ENCODE results near the gene ARSG.
A peak's percentile ranks its signal among the peaks of the same experiment; 100 is the strongest.

Gene ARSG

DNA sequence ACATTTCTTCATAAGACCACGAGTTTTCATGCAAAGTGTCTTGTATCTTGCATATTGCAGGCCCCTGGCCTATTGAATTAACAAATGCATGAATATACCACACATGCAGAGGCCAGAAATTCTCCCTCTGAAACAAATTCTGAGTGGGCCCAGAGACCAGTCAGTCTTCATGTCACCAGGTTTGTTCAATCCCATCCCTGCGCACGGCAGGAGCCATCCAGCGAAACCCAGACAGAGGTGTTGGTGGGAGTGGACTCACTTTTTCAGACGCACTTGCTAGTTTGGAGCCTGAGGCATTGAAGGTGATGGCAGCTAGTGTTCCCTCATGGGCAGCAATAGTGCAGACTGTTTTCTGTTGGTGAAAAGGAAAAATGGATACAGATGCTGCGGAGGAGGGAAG lies 144.1 kb downstream of the ARSG start:
- Histone ChIP-seq H3K27me3 (ENCODE audit: insufficient read depth, low read length) (no peaks in the 10 kb centered on the region), H3K4me1 (ENCODE audit: insufficient read depth, low read length, severe bottlenecking) (peaks cover 55% of the 10 kb centered on the region), H3K36me3 (ENCODE audit: insufficient read depth, low read length) (peaks cover 24% of the 10 kb centered on the region; the same call in 1 of the 2 replicates), H3K9ac (ENCODE audit: low read length) (no peak overlapping the region), H3K9me2 (ENCODE audit: low read depth, low read length) (no peaks in the 10 kb centered on the region), H3K9me3 (ENCODE audit: low read length) (no peaks in the 10 kb centered on the region), H3K79me2 (ENCODE audit: insufficient read depth, low read length) (no peaks in the 10 kb centered on the region), H3K27ac (ENCODE audit: low read depth, low read length, poor library complexity, severe bottlenecking) (no peak overlapping the region), H2AFZ (ENCODE audit: low read length) (no peak overlapping the region), H3F3A (ENCODE audit: insufficient read depth, low read length) (no peaks in the 10 kb centered on the region), H3K4me3 (ENCODE audit: low read depth, low read length, poor library complexity, severe bottlenecking) (no peak overlapping the region), H3K4me2 (ENCODE audit: low read length) (no peak overlapping the region), H4K20me1 (ENCODE audit: insufficient read depth, low read length) (no peaks in the 10 kb centered on the region)
- TF ChIP-seq EZH2 (IDR thresholded peaks at IDR 0.05; ENCODE audit: borderline replicate concordance, low read length) = no peak
- TF ChIP-seq, protein P1, sequence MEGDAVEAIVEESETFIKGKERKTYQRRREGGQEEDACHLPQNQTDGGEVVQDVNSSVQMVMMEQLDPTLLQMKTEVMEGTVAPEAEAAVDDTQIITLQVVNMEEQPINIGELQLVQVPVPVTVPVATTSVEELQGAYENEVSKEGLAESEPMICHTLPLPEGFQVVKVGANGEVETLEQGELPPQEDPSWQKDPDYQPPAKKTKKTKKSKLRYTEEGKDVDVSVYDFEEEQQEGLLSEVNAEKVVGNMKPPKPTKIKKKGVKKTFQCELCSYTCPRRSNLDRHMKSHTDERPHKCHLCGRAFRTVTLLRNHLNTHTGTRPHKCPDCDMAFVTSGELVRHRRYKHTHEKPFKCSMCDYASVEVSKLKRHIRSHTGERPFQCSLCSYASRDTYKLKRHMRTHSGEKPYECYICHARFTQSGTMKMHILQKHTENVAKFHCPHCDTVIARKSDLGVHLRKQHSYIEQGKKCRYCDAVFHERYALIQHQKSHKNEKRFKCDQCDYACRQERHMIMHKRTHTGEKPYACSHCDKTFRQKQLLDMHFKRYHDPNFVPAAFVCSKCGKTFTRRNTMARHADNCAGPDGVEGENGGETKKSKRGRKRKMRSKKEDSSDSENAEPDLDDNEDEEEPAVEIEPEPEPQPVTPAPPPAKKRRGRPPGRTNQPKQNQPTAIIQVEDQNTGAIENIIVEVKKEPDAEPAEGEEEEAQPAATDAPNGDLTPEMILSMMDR (IDR thresholded peaks at IDR 0.05; ENCODE audit: low read length) = no peak

DNA sequence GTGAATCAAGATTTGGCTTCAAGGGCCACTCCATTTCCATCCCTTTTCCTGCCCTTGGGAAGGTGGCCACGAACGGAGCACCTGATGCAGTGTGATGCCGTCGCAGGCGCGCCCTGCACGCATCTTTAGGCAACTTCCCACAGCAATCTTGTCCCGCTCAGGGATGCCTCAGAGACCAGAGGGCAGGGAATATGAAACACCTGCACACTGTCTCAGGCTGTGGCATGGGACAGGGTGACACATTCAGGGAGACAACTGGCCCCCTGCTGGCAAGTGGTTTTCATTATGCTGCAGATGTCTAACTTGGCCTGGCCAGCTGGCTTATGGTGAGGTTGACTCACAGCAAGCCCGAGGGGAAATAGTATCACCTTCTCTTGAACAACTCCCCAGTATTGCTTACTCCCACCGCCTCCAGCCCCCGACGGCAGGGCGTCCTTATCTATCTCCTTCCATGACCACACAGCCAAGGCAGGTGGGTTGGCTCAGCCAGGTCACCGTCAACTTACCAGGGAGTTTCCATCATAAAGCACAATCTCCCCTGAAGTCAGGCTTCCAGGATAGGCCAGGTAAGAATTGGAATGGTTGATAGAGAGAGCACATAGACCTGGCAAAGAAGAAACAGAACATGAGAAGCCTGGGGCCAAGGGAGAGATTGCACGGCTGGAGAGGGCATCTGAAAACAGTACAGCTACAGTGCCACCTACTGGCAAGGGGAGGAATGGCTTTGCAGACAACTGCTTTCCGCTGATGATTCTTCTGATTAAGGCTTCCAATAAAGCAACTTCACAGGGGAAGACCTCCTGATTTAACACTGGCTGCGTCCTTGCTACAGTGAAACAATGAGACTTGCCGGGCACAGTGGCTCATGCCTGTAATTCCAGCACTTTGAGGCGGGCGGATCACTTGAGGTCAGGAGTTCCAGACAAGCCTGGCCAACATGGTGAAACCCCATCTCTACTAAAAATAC lies 144.9 kb downstream of the ARSG start:
- Histone ChIP-seq H3K9ac (ENCODE audit: low read length) (peak overlapping the region; percentile 17; the same call in 1 of the 2 replicates), H2AFZ (ENCODE audit: low read length) (no peak overlapping the region), H3K9me2 (ENCODE audit: low read depth, low read length) (no peaks in the 10 kb centered on the region), H3K36me3 (ENCODE audit: insufficient read depth, low read length) (peaks cover 17% of the 10 kb centered on the region; the same call in 1 of the 2 replicates), H4K20me1 (ENCODE audit: insufficient read depth, low read length) (no peaks in the 10 kb centered on the region), H3K79me2 (ENCODE audit: insufficient read depth, low read length) (no peaks in the 10 kb centered on the region), H3K27me3 (ENCODE audit: insufficient read depth, low read length) (no peaks in the 10 kb centered on the region), H3K4me1 (ENCODE audit: insufficient read depth, low read length, severe bottlenecking) (peaks cover 63% of the 10 kb centered on the region), H3K27ac (ENCODE audit: low read depth, low read length, poor library complexity, severe bottlenecking) (peak overlapping the region; percentile 89), H3K4me3 (ENCODE audit: low read depth, low read length, poor library complexity, severe bottlenecking) (peak overlapping the region; percentile 5), H3K9me3 (ENCODE audit: low read length) (no peaks in the 10 kb centered on the region), H3K4me2 (ENCODE audit: low read length) (peak overlapping the region; percentile 30), H3F3A (ENCODE audit: insufficient read depth, low read length) (no peaks in the 10 kb centered on the region)
- TF ChIP-seq, protein P1 (IDR thresholded peaks at IDR 0.05; ENCODE audit: low read length) = peak; percentile 71
- no peak for TF ChIP-seq EZH2 (IDR thresholded peaks at IDR 0.05; ENCODE audit: borderline replicate concordance, low read length)

DNA sequence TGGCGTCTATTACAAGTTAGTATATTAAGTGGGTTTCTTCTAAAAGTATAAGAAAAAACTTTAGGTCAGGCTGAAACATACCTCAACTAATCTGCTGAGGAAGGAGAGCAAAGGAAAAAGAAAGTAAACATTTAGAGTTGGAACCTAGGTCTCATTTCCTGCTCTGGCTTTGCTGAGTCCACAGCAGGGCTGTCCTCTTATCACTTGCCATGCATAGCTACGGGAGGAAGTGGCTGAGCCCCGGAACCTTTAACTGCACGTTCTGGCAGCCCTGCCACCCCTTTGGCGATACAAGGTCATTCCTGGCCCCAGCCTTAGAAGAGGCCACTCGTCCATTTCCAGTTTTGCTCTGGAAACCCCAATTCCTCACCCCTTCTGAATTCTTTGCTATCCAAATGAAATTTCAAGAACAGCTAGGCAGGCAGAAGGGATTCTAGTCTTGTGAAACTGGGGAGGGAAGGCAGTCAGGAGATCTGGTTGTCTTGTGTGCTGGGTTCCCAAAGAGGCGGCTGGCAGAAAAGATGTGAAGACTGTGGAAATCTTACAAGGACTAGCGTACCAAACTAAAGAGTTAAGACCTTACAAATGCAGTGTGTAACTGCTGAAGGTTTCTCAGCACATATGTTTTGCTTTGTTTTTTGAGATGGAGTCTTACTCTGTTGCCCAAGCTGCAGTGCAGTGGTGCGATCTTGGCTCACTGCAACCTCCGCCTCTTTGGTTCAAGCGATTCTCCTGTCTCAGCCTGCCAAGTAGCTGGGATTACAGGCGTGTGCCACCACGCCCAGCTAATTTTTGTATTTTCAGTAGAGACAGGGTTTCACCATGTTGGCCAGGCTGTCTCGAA lies 146.9 kb downstream of the ARSG start:
- no peaks in the 10 kb centered on the region for H3K27me3 ChIP-seq (ENCODE audit: insufficient read depth, low read length)
- TF ChIP-seq, protein P1 (IDR thresholded peaks at IDR 0.05; ENCODE audit: low read length) = no peak
- no peak for TF ChIP-seq EZH2 (IDR thresholded peaks at IDR 0.05; ENCODE audit: borderline replicate concordance, low read length)
- H3K4me3 ChIP-seq (ENCODE audit: low read depth, low read length, poor library complexity, severe bottlenecking) = peak overlapping the region; percentile 3
- peak overlapping the region; percentile 19; the same call in 1 of the 2 replicates for H2AFZ ChIP-seq (ENCODE audit: low read length)
- no peaks in the 10 kb centered on the region for H3K9me3 ChIP-seq (ENCODE audit: low read length)
- H3K27ac ChIP-seq (ENCODE audit: low read depth, low read length, poor library complexity, severe bottlenecking) = peak overlapping the region; percentile 89
- H3K4me2 ChIP-seq (ENCODE audit: low read length) = peak overlapping the region; percentile 50
- peaks cover 66% of the 10 kb centered on the region for H3K4me1 ChIP-seq (ENCODE audit: insufficient read depth, low read length, severe bottlenecking)
- H4K20me1 ChIP-seq (ENCODE audit: insufficient read depth, low read length) = no peaks in the 10 kb centered on the region
- H3K9ac ChIP-seq (ENCODE audit: low read length) = peak overlapping the region; percentile 47; the same call in 1 of the 2 replicates
- H3F3A ChIP-seq (ENCODE audit: insufficient read depth, low read length) = no peaks in the 10 kb centered on the region
- H3K36me3 ChIP-seq (ENCODE audit: insufficient read depth, low read length) = peaks cover 15% of the 10 kb centered on the region; the same call in 1 of the 2 replicates
- no peaks in the 10 kb centered on the region for H3K9me2 ChIP-seq (ENCODE audit: low read depth, low read length)
- H3K79me2 ChIP-seq (ENCODE audit: insufficient read depth, low read length) = no peaks in the 10 kb centered on the region

All from OCI-LY1 (cell line).